OCI-LY7 (cell line): ENCODE results near the gene JUN. TPM values are rescaled to one million over a fixed set of nuclear protein-coding genes. Genes with fewer than 3 reads are reported as not detected.

Experiments
- BruUV-seq: library from RNA; stranded (reverse); fragments of 400-500 nt; replicated peaks from 2 replicates; lab custom pipeline; 2021; lab: Mats Ljungman, UMichigan
- CTCF ChIA-PET: fragments of 300-600 bp; sonication (Branson Sonifier 250); formaldehyde crosslinking; loops from one replicate; lab custom pipeline; 2022; ENCODE audit warnings: antibody characterized with exemption; ENCODE audit not compliant: unreplicated experiment; lab: Charles Lee
- POLR2A ChIA-PET: fragments of 300-600 bp; sonication (Branson Sonifier 250); formaldehyde crosslinking; loops from one replicate; lab custom pipeline; 2022; ENCODE audit warnings: antibody characterized with exemption; lab: Charles Lee
- DNase-seq: peaks from one replicate; pipeline ENCODE4 v3.0.0-alpha.2; 2015; ENCODE audit warnings: low spot score
- H2AFZ ChIP-seq: fragments of 200-600 bp; sonication (generic), shearing (Covaris generic); 2 replicates; pipeline ENCODE4 v1.6.1; 2014; ENCODE audit warnings: mild to moderate bottlenecking, antibody characterized with exemption, low read length, moderate library complexity
- H3K27ac ChIP-seq: fragments of 200-600 bp; sonication (generic); 2 replicates; pipeline ENCODE4 v1.5.1; 2014; ENCODE audit warnings: mixed run types, low read depth, mild to moderate bottlenecking, moderate library complexity, low read length, inconsistent platforms; ENCODE audit not compliant: poor library complexity, severe bottlenecking
- H3K36me3 ChIP-seq: fragments of 200-600 bp; sonication (generic); 2 replicates; pipeline ENCODE4 v1.6.1; 2014; ENCODE audit warnings: mild to moderate bottlenecking, antibody characterized with exemption, low read length, moderate library complexity, mixed read lengths; ENCODE audit not compliant: insufficient read depth
- H3K4me1 ChIP-seq: fragments of 200-600 bp; sonication (generic); 2 replicates; pipeline ENCODE4 v1.5.1; 2014; ENCODE audit warnings: mild to moderate bottlenecking, low read length; ENCODE audit not compliant: insufficient read depth, poor library complexity, severe bottlenecking
- H3K4me2 ChIP-seq: fragments of 200-600 bp; sonication (generic); 2 replicates; pipeline ENCODE4 v1.6.1; 2014; ENCODE audit warnings: mild to moderate bottlenecking, low read length
- H3K4me3 ChIP-seq: fragments of 200-600 bp; sonication (generic); 2 replicates; pipeline ENCODE4 v1.5.1; 2014; ENCODE audit warnings: mild to moderate bottlenecking, low read depth, low read length; ENCODE audit not compliant: poor library complexity, severe bottlenecking
- H3K79me2 ChIP-seq: fragments of 200-600 bp; sonication (generic); 2 replicates; pipeline ENCODE4 v1.6.1; 2016; ENCODE audit warnings: low read depth, mild to moderate bottlenecking, low read length, moderate library complexity, mixed read lengths; ENCODE audit not compliant: insufficient read depth
- H3K9me2 ChIP-seq: fragments of 200-600 bp; sonication (generic); 2 replicates; pipeline ENCODE4 v1.6.1; 2016; ENCODE audit warnings: mild to moderate bottlenecking, low read length, mixed read lengths; ENCODE audit not compliant: insufficient read depth
- H3K9me3 ChIP-seq: fragments of 200-600 bp; sonication (generic); 2 replicates; pipeline ENCODE4 v1.6.1; 2014; ENCODE audit warnings: mild to moderate bottlenecking, mixed run types, low read length, mixed read lengths
- H4K20me1 ChIP-seq: fragments of 200-600 bp; sonication (generic); 2 replicates; pipeline ENCODE4 v1.6.1; 2014; ENCODE audit warnings: mild to moderate bottlenecking, antibody characterized with exemption, low read length, moderate library complexity, mixed read lengths; ENCODE audit not compliant: insufficient read depth
- EZH2phosphoT487 ChIP-seq: fragments of 200-600 bp; sonication (generic); IDR thresholded peaks from 2 replicates; pipeline ENCODE4 v1.6.1; 2018; ENCODE audit warnings: low read depth, borderline replicate concordance, mild to moderate bottlenecking, mixed run types, antibody characterized with exemption, low read length, moderate library complexity, mixed read lengths
- intact Hi-C: fragments of 100-400 bp; cut with micrococcal nuclease; formaldehyde crosslinking; loops from one replicate; pipeline ENCODE4 v1.10.0; 2022; ENCODE audit not compliant: unreplicated experiment
- total RNA-seq, 2 experiments: library from RNA; depleted of rRNA in 1 of 2; stranded (reverse); fragments of >200 nt in 1 of 2; shearing (Covaris generic) in 1 of 2; gene quantifications; 2 replicates each; pipeline ENCODE4 v1.2.3, GENCODE V29; 2014 to 2022
- TF ChIP-seq, protein P1 (sequence below): fragments of 200-600 bp; sonication (generic); conservative IDR thresholded peaks from 2 replicates; pipeline ENCODE4 v1.5.1; 2014; ENCODE audit warnings: mild to moderate bottlenecking, antibody characterized with exemption, low read length, moderate library complexity, mixed read lengths

JUN gene
- total RNA-seq, 2 experiments from 2014 or later: 4.2 to 7.7 TPM

- TF ChIP-seq, protein P1, sequence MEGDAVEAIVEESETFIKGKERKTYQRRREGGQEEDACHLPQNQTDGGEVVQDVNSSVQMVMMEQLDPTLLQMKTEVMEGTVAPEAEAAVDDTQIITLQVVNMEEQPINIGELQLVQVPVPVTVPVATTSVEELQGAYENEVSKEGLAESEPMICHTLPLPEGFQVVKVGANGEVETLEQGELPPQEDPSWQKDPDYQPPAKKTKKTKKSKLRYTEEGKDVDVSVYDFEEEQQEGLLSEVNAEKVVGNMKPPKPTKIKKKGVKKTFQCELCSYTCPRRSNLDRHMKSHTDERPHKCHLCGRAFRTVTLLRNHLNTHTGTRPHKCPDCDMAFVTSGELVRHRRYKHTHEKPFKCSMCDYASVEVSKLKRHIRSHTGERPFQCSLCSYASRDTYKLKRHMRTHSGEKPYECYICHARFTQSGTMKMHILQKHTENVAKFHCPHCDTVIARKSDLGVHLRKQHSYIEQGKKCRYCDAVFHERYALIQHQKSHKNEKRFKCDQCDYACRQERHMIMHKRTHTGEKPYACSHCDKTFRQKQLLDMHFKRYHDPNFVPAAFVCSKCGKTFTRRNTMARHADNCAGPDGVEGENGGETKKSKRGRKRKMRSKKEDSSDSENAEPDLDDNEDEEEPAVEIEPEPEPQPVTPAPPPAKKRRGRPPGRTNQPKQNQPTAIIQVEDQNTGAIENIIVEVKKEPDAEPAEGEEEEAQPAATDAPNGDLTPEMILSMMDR: no peak
- no peak for TF ChIP-seq EZH2phosphoT487
- POLR2A ChIA-PET: no interaction called here
- Histone ChIP-seq H3K36me3 (no peaks in the 10 kb centered on the region), H4K20me1 (no peaks in the 10 kb centered on the region), H3K4me3 (no peak overlapping the region), H3K4me1 (peaks cover 9% of the 10 kb centered on the region), H3K9me2 (no peaks in the 10 kb centered on the region), H3K27ac (no peak overlapping the region), H3K9me3 (no peaks in the 10 kb centered on the region), H3K79me2 (no peaks in the 10 kb centered on the region), H3K4me2 (no peak overlapping the region), H2AFZ (no peak overlapping the region)
- DNase-seq: no peak
- CTCF ChIA-PET: no interaction called here
- intact Hi-C loops: loop anchor here (10.0 kb wide), 1 partner anchor 505 kb away; the partner anchor contains the start of gene FGGY
- no TSS peak for BruUV-seq
Measured at GRCh38 chr1:58789322-58789856, 5.5 kb upstream of the JUN start.

DNA sequence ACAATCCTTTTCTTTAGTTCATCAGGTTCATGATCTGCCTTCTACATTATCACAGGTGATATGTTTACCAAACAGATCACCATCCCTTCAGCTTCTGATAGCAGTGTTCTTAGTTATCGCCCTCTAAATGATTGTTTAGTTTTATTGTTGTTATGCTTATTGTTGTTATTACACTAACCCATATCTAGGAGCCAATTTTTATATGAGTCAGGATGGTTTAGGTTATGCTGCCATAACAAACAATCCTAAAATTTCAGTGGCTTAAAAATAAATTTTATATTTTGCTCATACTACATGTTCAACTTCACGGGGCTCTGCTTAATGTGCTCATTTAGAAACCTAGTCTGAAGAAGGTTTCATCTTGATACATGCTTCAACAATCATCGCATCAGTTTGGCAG is 4.4 kb upstream of the JUN start:
- ChIA-PET CTCF (no interaction called here), POLR2A (interaction anchor here (0.5 kb wide), 1 partner anchor 926 kb away, joined by 3 read pairs; no protein-coding TSS in a partner anchor)

DNA sequence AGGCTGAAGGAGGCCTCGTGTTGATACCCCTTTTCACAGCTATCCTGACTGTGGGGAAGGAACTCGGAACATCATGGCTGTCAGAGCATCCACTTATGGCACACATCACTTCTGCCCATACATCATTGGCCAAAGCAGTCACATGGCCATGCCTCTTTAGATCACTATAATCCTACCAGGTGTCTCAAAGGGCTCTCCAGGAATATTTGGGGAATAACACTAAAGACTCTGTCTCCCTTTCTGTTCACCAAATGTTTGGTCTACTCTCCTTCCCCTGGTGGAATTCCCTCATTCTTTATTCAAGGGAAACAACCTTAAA is 3.0 kb upstream of the JUN start:
- CTCF ChIA-PET: no interaction called here
- Histone ChIP-seq H3K27ac (no peak overlapping the region), H3K9me3 (no peaks in the 10 kb centered on the region), H2AFZ (no peak overlapping the region), H4K20me1 (no peaks in the 10 kb centered on the region), H3K4me2 (no peak overlapping the region), H3K36me3 (no peaks in the 10 kb centered on the region), H3K4me1 (peaks cover 21% of the 10 kb centered on the region), H3K79me2 (no peaks in the 10 kb centered on the region), H3K9me2 (no peaks in the 10 kb centered on the region), H3K4me3 (no peak overlapping the region)
- BruUV-seq: no TSS peak
- TF ChIP-seq, protein P1: no peak
- no peak for TF ChIP-seq EZH2phosphoT487
- DNase-seq: no peak
- POLR2A ChIA-PET: interaction anchor here (0.5 kb wide), 1 partner anchor 335 kb away, joined by 3 read pairs; no protein-coding TSS in a partner anchor
- intact Hi-C loops: loop anchor here (10.0 kb wide), 1 partner anchor 508 kb away; the partner anchor contains the start of gene FGGY

More for the DNA sequence above, 4.4 kb upstream of the JUN start:
- Histone ChIP-seq H3K9me2 (no peaks in the 10 kb centered on the region), H3K79me2 (no peaks in the 10 kb centered on the region), H3K9me3 (no peaks in the 10 kb centered on the region), H3K4me3 (no peak overlapping the region), H2AFZ (no peak overlapping the region), H3K36me3 (no peaks in the 10 kb centered on the region), H4K20me1 (no peaks in the 10 kb centered on the region), H3K27ac (no peak overlapping the region), H3K4me1 (peaks cover 9% of the 10 kb centered on the region), H3K4me2 (no peak overlapping the region)
- TF ChIP-seq, protein P1: no peak
- TF ChIP-seq EZH2phosphoT487: no peak
- no peak for DNase-seq
- intact Hi-C loops: loop anchor here (10.0 kb wide), 1 partner anchor 507 kb away; the partner anchor contains the start of gene FGGY
- BruUV-seq: no TSS peak
